Activated T-cell treated with anti-CD3 and anti-CD28 coated beads, Interleukin-2, amount 50 U/mL, for 72 hours (primary cell): ENCODE measurements around the gene CORT. TPM values are rescaled to one million over a fixed set of nuclear protein-coding genes. Genes with fewer than 3 reads are reported as not detected.

ENCODE experiments used
- ATAC-seq, 2 donors: fragments of 150-1000 bp; cut with Tn5 transposase; replicated peaks in 1 of 2; 2 replicates each; pipeline ENCODE4 v1.10.0; 2021; ENCODE audit warnings: moderate library complexity in 2 of 2, mild to moderate bottlenecking in 1 of 2
- DNase-seq, 2 donors: peaks; one replicate each; pipeline ENCODE4 v3.0.0; 2021 to 2022; ENCODE audit warnings: mixed read lengths in 1 of 2
- H3K27ac Mint-ChIP-seq: one replicate; pipeline ENCODE4 v1.8.0; 2022; ENCODE audit warnings: mild to moderate bottlenecking, moderate library complexity, mixed read lengths
- H3K27me3 Mint-ChIP-seq: one replicate; pipeline ENCODE4 v1.8.0; 2022; ENCODE audit warnings: low read depth, mixed read lengths
- H3K36me3 Mint-ChIP-seq, 2 donors: one replicate each; pipeline ENCODE4 v1.8.0; 2022; ENCODE audit warnings: mixed read lengths in 2 of 2, mild to moderate bottlenecking in 1 of 2; ENCODE audit not compliant: insufficient read depth in 2 of 2
- H3K4me1 Mint-ChIP-seq: one replicate; pipeline ENCODE4 v1.8.0; 2022; ENCODE audit warnings: low read depth, mixed read lengths
- H3K4me3 Mint-ChIP-seq, 2 donors: one replicate each; pipeline ENCODE4 v1.8.0; 2022; ENCODE audit warnings: mild to moderate bottlenecking in 2 of 2, mixed read lengths in 2 of 2, moderate library complexity in 2 of 2
- H3K9me3 Mint-ChIP-seq, 2 donors: one replicate each; pipeline ENCODE4 v1.8.0; 2022; ENCODE audit warnings: mixed read lengths in 2 of 2
- total RNA-seq, 2 donors: library from RNA; stranded (reverse); gene quantifications; one replicate each; pipeline ENCODE4 v1.2.3, GENCODE V29; 2022

The CORT gene
- total RNA-seq, 2 donors from 2014 or later: 0.69 TPM; not detected in 1

GRCh38 chr1:10428984-10429383 lies 20.8 kb upstream of the CORT start:
- Mint-ChIP-seq H3K4me3 (peak overlapping the region; percentile 92 to 95), H3K36me3 (no peaks in the 10 kb centered on the region), H3K9me3 (no peaks in the 10 kb centered on the region), H3K27ac (no peak overlapping the region), H3K4me1 (peaks cover 19% of the 10 kb centered on the region), H3K27me3 (no peaks in the 10 kb centered on the region)
- ATAC-seq (no peak), DNase-seq (no peak)

DNA sequence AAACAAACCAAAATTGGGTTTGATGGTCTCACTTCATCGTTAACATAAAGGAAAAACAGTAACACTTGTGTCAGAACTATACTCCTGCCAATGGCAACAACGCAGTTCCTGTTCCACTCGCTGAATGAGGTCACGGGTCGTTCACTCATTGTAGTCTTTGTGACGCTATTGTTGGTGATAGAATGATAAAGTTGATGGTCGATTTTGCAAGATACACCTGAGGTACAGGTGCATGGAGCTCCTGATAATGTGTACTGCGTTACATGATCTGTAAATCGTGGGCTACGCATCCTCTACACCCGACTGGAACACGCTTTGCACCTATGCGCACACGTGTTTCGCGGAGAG lies 20.0 kb upstream of the CORT start:
- no peaks in the 10 kb centered on the region for H3K36me3 Mint-ChIP-seq
- no peaks in the 10 kb centered on the region for H3K27me3 Mint-ChIP-seq
- H3K4me1 Mint-ChIP-seq: peaks cover 19% of the 10 kb centered on the region
- DNase-seq: peak; percentile 19 to 27
- no peaks in the 10 kb centered on the region for H3K9me3 Mint-ChIP-seq
- peak overlapping the region; percentile 92 to 95 for H3K4me3 Mint-ChIP-seq
- peak overlapping the region; percentile 73 for H3K27ac Mint-ChIP-seq
- ATAC-seq: peak; percentile 0 to 19

GRCh38 chr1:10430216-10431069 lies 19.4 kb upstream of the CORT start, which contains the start of gene CENPS:
Gene CENPS, plus strand, starts transcription at chr1:10430433. Its CDS starts 85 bp downstream, at chr1:10430518.
- peak within 1 kb of the TSS; percentile 92 to 95 for H3K4me3 Mint-ChIP-seq
- H3K27me3 Mint-ChIP-seq: no peaks in the 10 kb centered on the region
- H3K9me3 Mint-ChIP-seq: no peaks in the 10 kb centered on the region
- peak; percentile 90 for ATAC-seq
- H3K36me3 Mint-ChIP-seq: no peaks in the 10 kb centered on the region
- peak; percentile 91 to 95 for DNase-seq
- H3K27ac Mint-ChIP-seq: peak within 1 kb of the TSS; percentile 89
- H3K4me1 Mint-ChIP-seq: peaks cover 19% of the 10 kb centered on the region

DNA sequence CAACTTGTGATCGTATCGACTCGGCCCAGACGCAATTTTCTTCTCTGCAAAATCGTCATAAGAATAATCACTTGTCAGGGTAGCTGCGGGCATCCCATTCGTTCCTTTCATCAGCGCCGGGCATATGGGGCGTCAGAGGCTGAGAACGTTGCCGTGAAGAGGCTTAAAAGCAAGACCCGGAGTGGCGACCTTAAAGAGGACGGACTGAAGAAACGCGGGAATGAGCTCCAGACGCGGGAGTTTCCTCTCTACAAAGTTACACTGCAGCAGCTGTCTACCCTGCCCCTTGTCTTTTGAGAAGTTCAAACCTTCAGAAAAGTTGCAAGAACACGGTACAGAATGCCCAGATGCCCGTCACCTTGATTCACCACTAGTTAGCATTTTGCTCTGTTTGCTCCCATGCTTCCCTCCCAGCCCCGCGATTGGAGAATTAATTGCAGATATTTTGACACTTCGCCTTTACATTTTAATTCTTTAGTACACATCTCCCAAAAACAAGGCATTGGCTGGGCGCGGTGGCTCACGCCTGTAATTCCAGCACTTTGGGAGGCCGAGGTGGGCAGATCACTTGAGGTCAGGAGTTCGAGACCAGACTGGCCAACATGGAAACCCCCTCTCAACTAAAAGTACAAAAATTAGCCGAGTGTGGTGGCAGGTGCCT lies 18.6 kb upstream of the CORT start:
- peaks cover 19% of the 10 kb centered on the region for H3K4me1 Mint-ChIP-seq
- no peaks in the 10 kb centered on the region for H3K27me3 Mint-ChIP-seq
- peak in 1 of 2 donors; percentile 12 for DNase-seq
- H3K27ac Mint-ChIP-seq: peak overlapping the region; percentile 75
- H3K4me3 Mint-ChIP-seq: peak overlapping the region; percentile 92 to 95
- no peak for ATAC-seq
- H3K9me3 Mint-ChIP-seq: no peaks in the 10 kb centered on the region
- H3K36me3 Mint-ChIP-seq: no peaks in the 10 kb centered on the region

GRCh38 chr1:10432910-10433700 lies 16.7 kb upstream of the CORT start:
- Mint-ChIP-seq H3K27me3 (no peaks in the 10 kb centered on the region), H3K36me3 (peaks cover 0 to 2% of the 10 kb centered on the region in 2 donors), H3K4me3 (no peak overlapping the region), H3K27ac (no peak overlapping the region), H3K9me3 (no peaks in the 10 kb centered on the region), H3K4me1 (peaks cover 19% of the 10 kb centered on the region)
- DNase-seq: no peak
- ATAC-seq: no peak

GRCh38 chr1:10433790-10434189 lies 16.0 kb upstream of the CORT start:
- no peak overlapping the region for H3K27ac Mint-ChIP-seq

DNA sequence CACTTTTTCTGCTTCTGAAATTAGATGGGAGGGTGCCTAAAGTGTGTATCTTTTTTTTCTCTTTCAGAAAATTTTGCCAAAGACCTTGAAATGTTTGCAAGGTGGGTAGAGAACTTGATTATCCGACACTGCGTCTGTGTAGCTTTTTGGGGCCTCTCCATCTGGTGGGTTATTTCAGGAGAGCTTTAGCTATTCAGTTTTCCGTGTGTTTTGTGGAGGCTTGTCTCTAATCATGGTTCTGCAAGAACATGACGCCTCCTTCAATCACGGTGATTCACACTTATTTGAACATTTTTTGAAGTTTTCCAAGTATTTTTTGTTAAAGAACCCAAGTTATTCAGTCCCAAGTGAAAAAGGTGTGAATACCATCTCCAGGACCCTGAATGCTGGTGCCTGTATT lies 15.2 kb upstream of the CORT start:
- Mint-ChIP-seq H3K4me3 (no peak overlapping the region), H3K27ac (no peak overlapping the region), H3K4me1 (peaks cover 12% of the 10 kb centered on the region), H3K9me3 (no peaks in the 10 kb centered on the region), H3K27me3 (no peaks in the 10 kb centered on the region), H3K36me3 (peaks cover 0 to 2% of the 10 kb centered on the region in 2 donors)
- ATAC-seq: no peak
- no peak for DNase-seq

More at GRCh38 chr1:10433790-10434189, 16.0 kb upstream of the CORT start:
- H3K36me3 Mint-ChIP-seq: peaks cover 0 to 2% of the 10 kb centered on the region in 2 donors
- no peak overlapping the region for H3K4me3 Mint-ChIP-seq
- DNase-seq (no peak), ATAC-seq (no peak)
- H3K9me3 Mint-ChIP-seq: no peaks in the 10 kb centered on the region
- no peaks in the 10 kb centered on the region for H3K27me3 Mint-ChIP-seq
- H3K4me1 Mint-ChIP-seq: peaks cover 19% of the 10 kb centered on the region

GRCh38 chr1:10437052-10437451 lies 12.8 kb upstream of the CORT start:
- H3K4me1 Mint-ChIP-seq: no peaks in the 10 kb centered on the region
- H3K4me3 Mint-ChIP-seq: no peak overlapping the region
- no peak for ATAC-seq
- no peaks in the 10 kb centered on the region for H3K27me3 Mint-ChIP-seq
- no peak overlapping the region for H3K27ac Mint-ChIP-seq
- peaks cover 0 to 2% of the 10 kb centered on the region in 2 donors for H3K36me3 Mint-ChIP-seq
- no peaks in the 10 kb centered on the region for H3K9me3 Mint-ChIP-seq
- no peak for DNase-seq

- Mint-ChIP-seq H3K9me3 (no peaks in the 10 kb centered on the region), H3K4me1 (no peaks in the 10 kb centered on the region), H3K4me3 (no peak overlapping the region), H3K27ac (no peak overlapping the region), H3K27me3 (no peaks in the 10 kb centered on the region), H3K36me3 (peaks cover 0 to 2% of the 10 kb centered on the region in 2 donors)
- DNase-seq (no peak), ATAC-seq (no peak)
Observed at GRCh38 chr1:10438677-10439163, 11.1 kb upstream of the CORT start.

DNA sequence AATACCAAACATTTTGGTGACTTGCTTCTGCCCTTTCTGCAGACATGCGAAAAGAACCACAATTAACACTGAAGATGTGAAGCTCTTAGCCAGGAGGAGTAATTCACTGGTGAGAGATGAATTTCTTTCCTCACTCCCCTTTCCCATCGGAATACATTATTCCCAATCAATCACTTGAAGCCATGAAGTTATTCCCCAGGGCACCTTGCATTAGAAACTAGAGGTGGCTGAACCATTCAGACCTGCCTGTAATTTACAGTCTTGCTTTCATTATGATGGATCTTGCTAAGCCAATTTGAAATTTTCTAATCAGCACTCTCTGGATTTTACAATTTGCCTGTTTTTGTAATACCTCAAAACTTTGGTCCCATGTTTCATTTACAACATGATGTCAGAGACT lies 9.5 kb upstream of the CORT start:
- no peak overlapping the region for H3K27ac Mint-ChIP-seq
- no peaks in the 10 kb centered on the region for H3K4me1 Mint-ChIP-seq
- H3K36me3 Mint-ChIP-seq: peaks cover 0 to 2% of the 10 kb centered on the region in 2 donors
- H3K4me3 Mint-ChIP-seq: no peak overlapping the region
- H3K9me3 Mint-ChIP-seq: no peaks in the 10 kb centered on the region
- DNase-seq: no peak
- H3K27me3 Mint-ChIP-seq: no peaks in the 10 kb centered on the region
- no peak for ATAC-seq

DNA sequence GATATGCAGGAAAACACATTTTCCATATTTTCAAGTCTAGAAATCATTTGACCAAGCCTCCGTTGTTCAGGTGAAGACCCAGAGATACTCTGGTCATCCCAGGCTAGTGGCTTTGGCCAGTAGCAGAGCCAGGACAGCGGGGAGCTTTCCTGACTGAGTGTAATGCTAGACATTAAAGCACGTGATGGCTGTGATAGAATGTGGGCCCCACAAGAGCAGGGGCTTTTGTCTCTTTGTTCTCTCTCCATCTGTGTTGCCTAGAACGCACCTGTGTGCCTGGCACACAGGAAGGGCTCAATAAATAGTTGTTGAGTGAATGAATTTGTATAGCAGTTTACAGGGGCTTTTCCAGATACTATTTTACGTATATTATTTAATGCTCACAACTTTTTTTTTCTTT lies 9.0 kb upstream of the CORT start:
- Mint-ChIP-seq H3K27ac (no peak overlapping the region), H3K4me3 (no peak overlapping the region)

DNA sequence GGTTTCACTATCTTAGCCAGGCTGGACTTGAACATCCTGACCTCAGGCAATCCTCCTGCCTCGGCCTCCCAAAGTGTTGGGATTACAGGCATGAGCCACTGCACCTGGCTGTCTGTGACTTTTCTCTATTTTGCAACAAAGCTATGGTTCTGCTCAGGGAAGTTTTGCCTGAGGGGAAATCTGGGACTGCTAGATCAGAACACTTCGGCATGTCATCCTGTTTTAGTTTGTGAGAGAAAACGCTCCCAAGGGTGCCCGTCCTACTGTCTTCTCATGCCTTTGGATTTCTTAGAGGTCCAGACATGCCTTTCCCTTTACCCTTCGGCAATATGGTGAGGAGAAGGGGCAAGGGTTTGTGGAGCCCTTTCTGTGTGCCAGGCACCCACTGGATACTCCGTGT lies 5.6 kb upstream of the CORT start:
- Mint-ChIP-seq H3K27ac (no peak overlapping the region), H3K4me3 (no peak overlapping the region), H3K27me3 (no peaks in the 10 kb centered on the region), H3K9me3 (no peaks in the 10 kb centered on the region), H3K4me1 (no peaks in the 10 kb centered on the region), H3K36me3 (no peaks in the 10 kb centered on the region)
- DNase-seq (no peak), ATAC-seq (no peak)

More for the DNA sequence above, 9.0 kb upstream of the CORT start:
- ATAC-seq: no peak
- peaks cover 0 to 2% of the 10 kb centered on the region in 2 donors for H3K36me3 Mint-ChIP-seq
- H3K9me3 Mint-ChIP-seq: no peaks in the 10 kb centered on the region
- no peaks in the 10 kb centered on the region for H3K27me3 Mint-ChIP-seq
- no peaks in the 10 kb centered on the region for H3K4me1 Mint-ChIP-seq
- no peak for DNase-seq
